EL (cell line): ENCODE data around the gene MYL1.
A peak's percentile ranks its signal among the peaks of the same experiment; 100 is the strongest.

Experiments used
- DNase-seq: peaks from one replicate; pipeline ENCODE4 v3.0.0-alpha.2; 2016

Gene MYL1

DNA sequence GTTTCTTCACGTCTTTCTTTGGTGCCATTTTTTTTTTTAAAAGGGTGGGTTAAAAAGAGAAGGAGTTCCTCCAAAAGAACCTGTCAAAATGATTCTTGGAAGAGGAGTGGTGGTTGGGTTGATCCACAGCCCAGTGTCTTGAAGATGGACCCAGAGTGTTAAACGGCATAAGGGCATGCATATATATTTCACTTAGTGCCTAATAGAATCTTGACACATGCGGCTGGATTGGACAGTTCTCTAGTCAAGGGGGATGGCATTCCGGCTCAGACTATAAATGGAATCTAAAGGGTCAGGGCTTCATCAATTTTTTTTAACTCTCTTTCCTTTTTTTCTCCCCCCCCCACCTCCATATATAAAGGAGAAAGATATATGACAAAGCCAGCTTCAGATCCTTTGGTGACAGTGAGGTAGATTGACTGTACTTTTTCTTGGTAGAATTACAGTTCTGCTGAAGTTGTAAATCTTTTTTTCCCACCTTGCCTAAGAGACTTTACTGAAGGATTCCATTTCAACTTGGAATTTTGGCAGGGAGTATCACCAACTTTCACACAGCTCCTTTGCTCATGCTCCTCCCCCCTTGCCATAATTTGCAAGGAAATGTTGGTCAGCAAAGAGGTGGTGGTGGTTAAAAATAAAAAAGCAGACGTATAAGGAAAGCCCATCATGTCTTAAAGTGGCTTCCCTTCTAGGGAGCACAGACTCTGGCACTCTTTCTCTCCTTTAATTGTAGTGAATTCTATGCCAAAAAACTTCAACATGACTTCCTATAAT, at the start of gene MYL1:
Gene MYL1, minus strand, starts transcription at position 160 of the 774 bp plus-strand sequence. Its CDS starts 132 bp downstream, at position 28.
- no peak for DNase-seq

GRCh38 chr2:210363876-210364275, 48.9 kb upstream of the MYL1 start:
- DNase-seq, result no peak

GRCh38 chr2:210363261-210363660, 48.3 kb upstream of the MYL1 start:
- DNase-seq, result no peak

- no peak for DNase-seq
Observed at GRCh38 chr2:210360412-210360811, 45.4 kb upstream of the MYL1 start.

- DNase-seq, result no peak
Observed at GRCh38 chr2:210356944-210357343, 42.0 kb upstream of the MYL1 start.

GRCh38 chr2:210337159-210337558, 22.2 kb upstream of the MYL1 start:
- DNase-seq, result no peak

DNA sequence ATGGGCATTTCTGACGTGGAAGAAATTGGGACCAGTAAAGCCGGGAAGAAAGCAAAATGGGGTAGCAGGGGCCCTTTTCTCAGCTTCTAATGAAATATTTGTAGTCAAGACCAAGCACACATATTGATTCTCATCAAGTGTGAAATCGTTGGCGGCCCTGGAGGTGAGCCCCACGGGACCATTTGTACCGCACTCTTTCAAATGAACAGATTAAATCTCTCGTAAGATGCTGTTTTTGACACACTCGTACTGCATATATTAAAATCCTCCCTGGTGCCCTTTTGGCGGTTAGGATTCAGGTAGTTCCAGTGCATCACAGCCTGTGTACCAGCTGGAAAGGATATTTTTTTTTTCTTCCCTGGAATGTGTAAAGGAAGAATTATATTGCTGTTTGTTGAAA, 9.9 kb upstream of the MYL1 start:
- no peak for DNase-seq

GRCh38 chr2:210324458-210324857, 9.5 kb upstream of the MYL1 start:
- DNase-seq, result no peak

DNA sequence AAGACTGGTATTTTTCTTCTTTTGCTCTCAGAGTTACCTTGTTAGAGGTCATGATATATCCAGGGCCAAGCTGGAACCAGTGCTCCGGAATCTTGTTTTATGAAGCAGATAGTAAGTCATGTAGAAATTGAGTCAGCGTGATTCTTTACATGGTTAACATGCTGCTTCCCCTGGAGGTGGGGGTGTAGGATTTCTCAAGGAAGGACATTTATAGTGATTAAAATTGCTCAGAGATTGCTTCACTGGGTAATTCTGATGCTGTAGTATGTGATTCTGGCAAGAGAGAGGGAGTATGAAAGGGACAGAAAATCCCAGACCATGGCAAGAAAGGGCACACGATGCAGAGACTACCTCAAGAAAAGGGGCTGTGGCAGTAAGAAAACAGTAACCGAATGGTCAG, 8.0 kb upstream of the MYL1 start:
- no peak for DNase-seq

- no peak for DNase-seq
Observed at GRCh38 chr2:210318891-210319290, 3.9 kb upstream of the MYL1 start.

- no peak for DNase-seq
Observed at GRCh38 chr2:210318486-210318885, 3.5 kb upstream of the MYL1 start.

DNA sequence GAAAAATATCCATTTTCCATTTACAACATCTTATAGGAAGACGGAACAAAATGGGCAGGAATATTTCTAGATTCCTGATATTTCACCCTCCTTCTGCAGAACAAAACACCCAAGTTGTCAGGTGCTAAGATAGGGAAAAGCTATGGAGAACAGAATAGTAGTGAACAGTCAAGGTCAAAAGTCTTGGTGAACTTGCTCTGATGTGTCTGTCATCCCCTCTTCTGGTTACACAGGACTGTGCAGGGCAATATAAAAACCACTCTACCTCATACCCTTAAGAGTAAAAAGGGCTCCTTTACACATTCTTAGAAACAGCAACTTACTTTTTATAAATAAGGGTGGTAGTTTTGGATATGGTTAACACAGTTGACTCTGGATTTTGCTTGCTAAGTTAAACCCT, 4.4 kb downstream of the MYL1 start:
- DNase-seq, result no peak

DNA sequence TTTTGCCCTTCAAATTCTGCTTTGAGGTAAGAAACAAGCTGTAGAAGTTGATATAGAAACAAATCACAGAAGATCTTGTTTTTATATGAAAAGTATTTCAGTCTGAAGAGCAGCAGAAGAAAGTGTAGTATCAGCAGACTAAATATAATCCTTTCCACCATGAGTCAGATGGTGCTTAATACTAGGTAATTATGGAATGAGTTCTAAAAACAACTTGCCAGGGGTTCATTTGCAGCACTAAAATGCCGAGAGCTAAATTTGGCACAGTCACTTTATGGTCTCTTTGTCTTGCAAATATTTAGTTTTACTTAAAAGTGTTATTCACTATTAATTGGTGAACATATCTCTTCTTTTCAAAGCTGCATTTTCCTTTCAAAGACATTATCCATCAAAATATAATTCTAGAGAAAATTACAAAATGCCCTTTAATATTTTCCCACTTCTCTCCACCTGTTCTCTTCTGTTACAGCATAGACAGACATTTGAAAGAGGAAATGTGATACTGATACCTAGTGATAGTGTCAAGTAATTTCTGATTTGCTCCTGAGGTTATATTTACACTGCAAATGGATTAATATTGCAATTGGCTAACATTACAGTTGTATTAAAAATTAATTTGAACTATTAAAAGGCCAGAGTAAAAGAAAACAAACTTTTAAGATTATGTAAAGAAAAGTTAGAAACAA, 5.3 kb downstream of the MYL1 start:
- DNase-seq, result no peak

- DNase-seq, result no peak
Observed at GRCh38 chr2:210303498-210303897, 11.5 kb downstream of the MYL1 start.

GRCh38 chr2:210302326-210302725, 12.6 kb downstream of the MYL1 start:
- peak; percentile 0 for DNase-seq

GRCh38 chr2:210299866-210300373, 15.1 kb downstream of the MYL1 start:
- no peak for DNase-seq

DNA sequence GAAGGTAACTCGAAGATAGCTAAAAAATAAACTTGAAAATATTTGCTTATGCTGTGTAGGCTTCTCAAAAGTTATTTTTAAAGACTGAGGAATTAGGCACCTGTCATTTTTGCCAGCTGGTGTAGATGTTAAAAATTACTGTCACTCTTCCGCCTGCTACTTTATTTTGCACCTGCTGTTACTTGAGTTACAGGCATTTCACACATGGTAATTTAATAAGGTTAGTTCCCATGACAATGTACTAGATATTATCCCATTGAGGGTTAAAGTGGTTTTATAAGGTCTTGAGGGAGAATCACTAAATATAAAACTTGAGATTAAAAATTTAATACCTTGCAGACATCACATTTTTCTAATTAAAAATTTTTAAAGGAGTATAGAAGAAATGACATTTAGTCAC, 26.6 kb downstream of the MYL1 start:
- DNase-seq, result no peak

GRCh38 chr2:210287301-210287700, 27.7 kb downstream of the MYL1 start:
- no peak for DNase-seq

DNA sequence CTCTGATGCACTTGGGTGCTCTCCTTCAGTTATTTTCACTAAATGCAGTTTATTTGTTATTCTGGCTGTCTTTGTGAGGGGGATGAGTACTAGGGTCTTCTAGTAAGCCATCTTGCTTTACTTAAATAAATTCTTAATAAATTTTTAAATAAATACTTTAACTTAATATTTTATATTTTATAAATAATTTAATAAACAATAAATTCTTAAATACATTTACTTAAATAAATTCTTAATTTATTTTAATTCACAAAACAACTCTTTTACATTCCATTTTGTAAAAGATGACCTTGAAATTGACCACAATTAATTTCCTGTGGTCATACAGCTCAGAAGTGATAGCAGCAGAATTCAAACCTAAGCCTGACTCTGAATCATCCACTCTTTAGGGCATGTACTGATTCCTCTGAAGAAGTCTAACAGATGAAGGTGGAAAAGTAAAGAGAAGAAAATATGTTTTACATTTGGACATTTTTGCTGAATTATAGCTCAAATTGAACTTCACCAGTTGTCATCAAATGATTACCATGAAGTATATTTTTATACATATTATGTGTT, 28.8 kb downstream of the MYL1 start:
- DNase-seq, result no peak

GRCh38 chr2:210277133-210277532, 37.8 kb downstream of the MYL1 start:
- no peak for DNase-seq

DNA sequence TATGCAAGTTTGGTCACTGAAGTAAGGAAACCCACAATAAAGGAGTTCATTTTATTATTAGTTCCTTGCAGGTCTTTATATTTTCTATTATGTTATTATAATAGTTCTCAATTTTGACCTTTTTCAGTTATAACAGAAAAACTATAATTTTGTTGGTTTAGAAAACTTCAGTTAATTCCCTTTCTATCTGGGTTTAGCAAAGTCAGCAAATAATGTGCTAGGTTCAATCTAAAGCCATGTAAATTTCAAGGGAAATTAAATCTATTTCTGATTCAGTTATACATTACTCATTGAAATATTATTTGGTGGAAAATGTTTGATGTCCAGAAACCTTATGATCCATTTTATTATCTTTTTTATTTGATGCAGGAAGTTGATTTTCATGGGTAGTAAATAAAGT, 43.7 kb downstream of the MYL1 start:
- no peak for DNase-seq

DNA sequence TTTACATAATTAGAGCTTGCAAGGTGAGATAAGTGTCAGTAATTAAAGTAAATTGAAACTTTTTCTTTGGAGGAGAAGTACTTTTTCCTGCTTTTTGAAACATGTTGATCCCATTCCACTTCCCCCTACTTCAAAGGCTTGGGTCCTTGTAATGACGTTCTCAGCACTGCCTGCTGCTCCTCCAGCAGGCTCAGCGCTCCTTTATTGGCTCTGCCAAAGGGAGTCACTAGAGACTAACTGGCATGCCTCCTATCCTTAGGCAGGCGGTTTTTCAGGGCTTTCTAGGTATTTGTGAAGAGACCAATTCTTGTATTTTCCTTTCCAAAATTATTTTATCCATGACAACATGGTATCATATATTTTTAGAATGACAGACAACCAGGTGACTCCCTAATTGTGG, 45.8 kb downstream of the MYL1 start:
- DNase-seq, result no peak

DNA sequence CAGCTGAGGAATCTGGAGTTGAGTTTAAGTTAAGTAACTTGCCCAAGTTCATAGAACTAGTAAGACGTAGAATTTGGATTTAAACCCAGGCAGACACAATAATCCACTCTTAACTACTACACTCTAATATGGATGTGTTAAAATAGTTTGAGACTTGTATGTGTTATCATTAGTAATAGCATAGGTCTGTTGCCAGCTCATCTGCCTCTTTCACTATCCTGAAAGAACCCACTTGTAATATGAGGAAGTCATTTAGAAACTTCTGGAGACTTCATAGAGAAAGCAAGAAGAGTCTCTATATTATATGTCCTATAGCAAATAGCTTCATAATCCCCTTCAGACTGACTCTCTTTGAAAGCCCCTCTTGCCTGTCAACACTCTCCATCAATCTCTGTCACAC, 46.7 kb downstream of the MYL1 start:
- DNase-seq, result no peak

- DNase-seq, result no peak
Observed at GRCh38 chr2:210267698-210268097, 47.3 kb downstream of the MYL1 start.
